Caco-2 (cell line): Measurements from ENCODE around the gene BRI3. TPM values are rescaled to one million over a fixed set of nuclear protein-coding genes. Genes with fewer than 3 reads are reported as not detected.
A peak's percentile ranks its signal among the peaks of the same experiment; 100 is the strongest.

Experiments used
- BruUV-seq: library from RNA; stranded (reverse); fragments of 400-500 nt; replicated peaks from 2 replicates; lab custom pipeline; 2021; lab: Mats Ljungman, UMichigan
- CTCF ChIA-PET: fragments of 300-600 bp; sonication (Branson Sonifier 250); formaldehyde crosslinking; loops from one replicate; lab custom pipeline; 2022; ENCODE audit warnings: antibody characterized with exemption; lab: Charles Lee
- POLR2A ChIA-PET: fragments of 300-600 bp; sonication (Branson Sonifier 250); formaldehyde crosslinking; loops from one replicate; lab custom pipeline; 2022; ENCODE audit warnings: antibody characterized with exemption; lab: Charles Lee
- DNase-seq, 2 experiments: peaks; one replicate each; pipeline versions ENCODE4 v3.0.0 to v3.0.0-alpha.2; 2020 to 2022
- H3K27me3 ChIP-seq: replicated peaks from 2 replicates; pipeline ENCODE4 v1.6.0; 2011; ENCODE audit warnings: low read length; ENCODE audit not compliant: control insufficient read depth, insufficient read depth
- H3K36me3 ChIP-seq: 2 replicates; pipeline ENCODE4 v1.5.1; 2011; ENCODE audit warnings: low read length; ENCODE audit not compliant: control insufficient read depth, insufficient read depth
- H3K4me1 ChIP-seq: fragments of 250-450 bp; sonication (Bioruptor Pico); 2 replicates; pipeline ENCODE4 v1.5.1; 2020; ENCODE audit warnings: mild to moderate bottlenecking
- H3K4me3 ChIP-seq: 2 replicates; pipeline ENCODE4 v1.5.1; 2011; ENCODE audit warnings: low read depth, mild to moderate bottlenecking, control low read depth, low read length
- H3K9me3 ChIP-seq: fragments of 250-450 bp; sonication (Bioruptor Pico); 2 replicates; pipeline ENCODE4 v1.5.1; 2020; ENCODE audit warnings: mild to moderate bottlenecking, moderate library complexity
- H3K27ac Mint-ChIP-seq: one replicate; pipeline ENCODE4 v1.8.0; 2022; ENCODE audit warnings: mixed read lengths; ENCODE audit not compliant: unreplicated experiment
- H3K27me3 Mint-ChIP-seq: one replicate; pipeline ENCODE4 v1.8.0; 2022; ENCODE audit warnings: mixed read lengths; ENCODE audit not compliant: insufficient read depth, unreplicated experiment
- H3K36me3 Mint-ChIP-seq: one replicate; pipeline ENCODE4 v1.8.0; 2022; ENCODE audit warnings: mild to moderate bottlenecking, mixed read lengths; ENCODE audit not compliant: insufficient read depth, unreplicated experiment
- H3K4me1 Mint-ChIP-seq: one replicate; pipeline ENCODE4 v1.8.0; 2022; ENCODE audit warnings: low read depth, mixed read lengths; ENCODE audit not compliant: unreplicated experiment
- H3K4me3 Mint-ChIP-seq: one replicate; pipeline ENCODE4 v1.8.0; 2022; ENCODE audit warnings: mild to moderate bottlenecking, moderate library complexity, mixed read lengths; ENCODE audit not compliant: unreplicated experiment
- H3K9me3 Mint-ChIP-seq: one replicate; pipeline ENCODE4 v1.8.0; 2022; ENCODE audit warnings: mixed read lengths; ENCODE audit not compliant: unreplicated experiment
- CTCF ChIP-seq, 2 experiments: fragments of 200-600 bp in 1 of 2; IDR thresholded peaks; 1 replicate in 1 of 2; 2 replicates in 1 of 2; pipeline versions ENCODE4 v1.5.1 to v1.8.0; 2011 to 2022; ENCODE audit warnings: antibody characterized with exemption in 1 of 2, control low read depth in 1 of 2, inconsistent platforms in 1 of 2, low read depth in 1 of 2, low read length in 1 of 2, mild to moderate bottlenecking in 1 of 2, moderate library complexity in 1 of 2; ENCODE audit not compliant: insufficient read depth in 1 of 2, severe bottlenecking in 1 of 2, unreplicated experiment in 1 of 2
- intact Hi-C: fragments of 100-400 bp; cut with micrococcal nuclease; formaldehyde crosslinking; loops from one replicate; pipeline ENCODE4 v1.10.0; 2022; ENCODE audit not compliant: unreplicated experiment
- total RNA-seq: library from RNA; stranded (reverse); gene quantifications from 2 replicates; pipeline ENCODE4 v1.2.3, GENCODE V29; 2022

BRI3 gene
- total RNA-seq, 1 experiment from 2014 or later, result 224 TPM

- BruUV-seq, result no TSS peak
- peaks cover 63% of the 10 kb centered on the region for H3K4me1 Mint-ChIP-seq
- Histone ChIP-seq H3K4me3 (peak overlapping the region; percentile 13), H3K36me3 (peaks cover 7% of the 10 kb centered on the region), H3K9me3 (no peaks in the 10 kb centered on the region), H3K4me1 (peaks cover 70% of the 10 kb centered on the region), H3K27me3 (no peaks in the 10 kb centered on the region)
- POLR2A ChIA-PET, result interaction anchor here (0.5 to 1.2 kb wide), 2 partner anchors 31 to 95 kb away, joined by 7 read pairs; partner anchors contain the start of gene BAIAP2L1
- CTCF ChIA-PET, result interaction anchor here (1.0 to 1.3 kb wide), 2 partner anchors 54 to 95 kb away, joined by 5 to 11 read pairs; partner anchors contain the start of gene BAIAP2L1
- peak; percentile 78 to 88 for DNase-seq
- H3K4me3 Mint-ChIP-seq, result peak overlapping the region; percentile 57
- peak overlapping the region; percentile 73 for H3K27ac Mint-ChIP-seq
- TF ChIP-seq CTCF (IDR thresholded peaks at IDR 0.05; ENCODE audit: insufficient read depth in 1 of 2, low read depth in 1 of 2, low read length in 1 of 2, severe bottlenecking in 1 of 2, unreplicated experiment in 1 of 2), result no peak
- H3K27me3 Mint-ChIP-seq, result no peaks in the 10 kb centered on the region
- H3K36me3 Mint-ChIP-seq, result peaks cover 94% of the 10 kb centered on the region
- H3K9me3 Mint-ChIP-seq, result no peaks in the 10 kb centered on the region
- intact Hi-C loops, result loop anchor here (1.0 kb wide), 1 partner anchor 23 kb away; no protein-coding TSS in a partner anchor
Measured at GRCh38 chr7:98305951-98306535, 24.6 kb downstream of the BRI3 start.

- Mint-ChIP-seq H3K36me3 (peaks cover 94% of the 10 kb centered on the region), H3K27ac (no peak overlapping the region), H3K4me1 (peaks cover 47% of the 10 kb centered on the region), H3K4me3 (peak overlapping the region; percentile 40), H3K9me3 (no peaks in the 10 kb centered on the region), H3K27me3 (no peaks in the 10 kb centered on the region)
- Histone ChIP-seq H3K9me3 (no peaks in the 10 kb centered on the region), H3K27me3 (no peaks in the 10 kb centered on the region), H3K4me1 (peaks cover 53% of the 10 kb centered on the region), H3K4me3 (no peak overlapping the region), H3K36me3 (peaks cover 4% of the 10 kb centered on the region)
- ChIA-PET CTCF (no interaction called here), POLR2A (no interaction called here)
- intact Hi-C loops, result no loop called here
- no peak for TF ChIP-seq CTCF (IDR thresholded peaks at IDR 0.05; ENCODE audit: insufficient read depth in 1 of 2, low read depth in 1 of 2, low read length in 1 of 2, severe bottlenecking in 1 of 2, unreplicated experiment in 1 of 2)
- BruUV-seq, result no TSS peak
- DNase-seq, result no peak
Measured at GRCh38 chr7:98307971-98308466, 26.5 kb downstream of the BRI3 start.

- ChIA-PET POLR2A (no interaction called here), CTCF (no interaction called here)
- no TSS peak for BruUV-seq
- no peak overlapping the region for H3K4me3 Mint-ChIP-seq
- TF ChIP-seq CTCF (IDR thresholded peaks at IDR 0.05; ENCODE audit: insufficient read depth in 1 of 2, low read depth in 1 of 2, low read length in 1 of 2, severe bottlenecking in 1 of 2, unreplicated experiment in 1 of 2), result no peak
- Histone ChIP-seq H3K4me3 (no peak overlapping the region), H3K9me3 (no peaks in the 10 kb centered on the region), H3K36me3 (peaks cover 5% of the 10 kb centered on the region), H3K27me3 (no peaks in the 10 kb centered on the region), H3K4me1 (peaks cover 42% of the 10 kb centered on the region)
- H3K9me3 Mint-ChIP-seq, result no peaks in the 10 kb centered on the region
- intact Hi-C loops, result no loop called here
- no peak overlapping the region for H3K27ac Mint-ChIP-seq
- no peak for DNase-seq
- H3K27me3 Mint-ChIP-seq, result no peaks in the 10 kb centered on the region
- H3K4me1 Mint-ChIP-seq, result peaks cover 32% of the 10 kb centered on the region
- H3K36me3 Mint-ChIP-seq, result peaks cover 90% of the 10 kb centered on the region
Measured at GRCh38 chr7:98309566-98309965, 28.1 kb downstream of the BRI3 start.
